MM.1S (cell line): ENCODE results near the gene LRPAP1.
"Not testable (repeated sequence)": the region's sequence is repeated elsewhere in the genome, so short reads cannot be mapped to it uniquely, and the experiment has no call there.

Source experiments
- EZH2 ChIP-seq: fragments of 300-600 bp; sonication (generic); optimal IDR thresholded peaks from 2 replicates; pipeline ENCODE3; 2017; ENCODE audit warnings: low read depth, mild to moderate bottlenecking, antibody characterized with exemption, low read length, mixed read lengths
- TF ChIP-seq, protein P1 (sequence below): fragments of 300-600 bp; sonication (generic); IDR thresholded peaks from 2 replicates; pipeline ENCODE4 v1.5.1; 2016; ENCODE audit warnings: antibody characterized with exemption, low read length, mixed read lengths

DNA sequence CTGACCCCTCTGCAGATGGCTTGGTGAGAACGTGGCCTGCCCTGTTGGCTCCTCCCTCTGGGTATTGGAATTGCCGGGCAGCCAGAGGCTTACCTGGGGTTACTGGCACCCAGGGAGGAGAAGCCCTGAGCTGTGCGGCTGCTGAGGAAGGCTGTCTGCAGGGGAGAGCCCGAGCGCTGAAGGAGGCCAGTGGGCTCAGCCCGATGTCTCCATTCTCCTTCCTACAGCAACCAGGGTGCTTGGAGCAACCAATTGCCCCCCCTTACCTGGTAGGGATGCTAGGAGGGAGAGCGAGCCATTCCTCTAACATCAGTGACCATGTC is 26.3 kb upstream of the LRPAP1 start:
- TF ChIP-seq, protein P1, sequence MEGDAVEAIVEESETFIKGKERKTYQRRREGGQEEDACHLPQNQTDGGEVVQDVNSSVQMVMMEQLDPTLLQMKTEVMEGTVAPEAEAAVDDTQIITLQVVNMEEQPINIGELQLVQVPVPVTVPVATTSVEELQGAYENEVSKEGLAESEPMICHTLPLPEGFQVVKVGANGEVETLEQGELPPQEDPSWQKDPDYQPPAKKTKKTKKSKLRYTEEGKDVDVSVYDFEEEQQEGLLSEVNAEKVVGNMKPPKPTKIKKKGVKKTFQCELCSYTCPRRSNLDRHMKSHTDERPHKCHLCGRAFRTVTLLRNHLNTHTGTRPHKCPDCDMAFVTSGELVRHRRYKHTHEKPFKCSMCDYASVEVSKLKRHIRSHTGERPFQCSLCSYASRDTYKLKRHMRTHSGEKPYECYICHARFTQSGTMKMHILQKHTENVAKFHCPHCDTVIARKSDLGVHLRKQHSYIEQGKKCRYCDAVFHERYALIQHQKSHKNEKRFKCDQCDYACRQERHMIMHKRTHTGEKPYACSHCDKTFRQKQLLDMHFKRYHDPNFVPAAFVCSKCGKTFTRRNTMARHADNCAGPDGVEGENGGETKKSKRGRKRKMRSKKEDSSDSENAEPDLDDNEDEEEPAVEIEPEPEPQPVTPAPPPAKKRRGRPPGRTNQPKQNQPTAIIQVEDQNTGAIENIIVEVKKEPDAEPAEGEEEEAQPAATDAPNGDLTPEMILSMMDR, result not testable (repeated sequence)
- not testable (repeated sequence) for TF ChIP-seq EZH2
